ENCODE data around the gene OR52I1. TPM values are rescaled to one million over a fixed set of nuclear protein-coding genes. Genes with fewer than 3 reads are reported as not detected.

The OR52I1 gene
- total RNA-seq, 1 experiment from 2014 or later, result not detected

- peaks cover 3% of the 10 kb centered on the region; the same call in 1 of the 2 replicates for H3K27me3 ChIP-seq (ENCODE audit: control insufficient read depth, insufficient read depth, low read length)
- CTCF ChIA-PET, result interaction anchor here (0.6 to 1.5 kb wide), 2 partner anchors 19 to 364 kb away, joined by 3 to 4 read pairs; no protein-coding TSS in a partner anchor
- no peak overlapping the region for H3K4me3 ChIP-seq (ENCODE audit: low read depth in 2 of 2, low read length in 2 of 2)
- no TSS peak for BruUV-seq (replicated peaks)
- POLR2A ChIA-PET, result no interaction called here
- no peak overlapping the region for H3K27ac ChIP-seq (ENCODE audit: low read length)
- intact Hi-C loops (cut with micrococcal nuclease; ENCODE audit: unreplicated experiment), result no loop called here
- no peaks in the 10 kb centered on the region for H3K36me3 ChIP-seq (ENCODE audit: control insufficient read depth, insufficient read depth, low read length)
- H3K4me1 ChIP-seq (ENCODE audit: control insufficient read depth, insufficient read depth, low read length), result no peaks in the 10 kb centered on the region
- DNase-seq (ENCODE audit: low read depth, low spot score) (no peak), ATAC-seq (peak; percentile 42; the same call in 1 of the 2 replicates)
- in situ Hi-C loops (cut with HindIII; ENCODE audit: low pct_unique_long_range_greater_than_20kb, low sequenced_read_pairs), result no loop called here
- TF ChIP-seq SIN3A (IDR thresholded peaks at IDR 0.05; ENCODE audit: borderline replicate concordance, insufficient read depth, low read depth, low read length), result no peak
- no peak for TF ChIP-seq TCF7L2 (IDR thresholded peaks at IDR 0.05; ENCODE audit: low read depth, low read length)
- peak; percentile 71 for TF ChIP-seq CTCF (IDR thresholded peaks at IDR 0.05)
- no peak for TF ChIP-seq REST (IDR thresholded peaks at IDR 0.05; ENCODE audit: insufficient read depth in 1 of 2, low read depth in 2 of 2, low read length in 1 of 2)
- no peaks in the 10 kb centered on the region for H3K9me3 ChIP-seq (ENCODE audit: control insufficient read depth, insufficient read depth, low read depth, low read length)
Measured at GRCh38 chr11:4551346-4551979, 42.4 kb upstream of the OR52I1 start.

DNA sequence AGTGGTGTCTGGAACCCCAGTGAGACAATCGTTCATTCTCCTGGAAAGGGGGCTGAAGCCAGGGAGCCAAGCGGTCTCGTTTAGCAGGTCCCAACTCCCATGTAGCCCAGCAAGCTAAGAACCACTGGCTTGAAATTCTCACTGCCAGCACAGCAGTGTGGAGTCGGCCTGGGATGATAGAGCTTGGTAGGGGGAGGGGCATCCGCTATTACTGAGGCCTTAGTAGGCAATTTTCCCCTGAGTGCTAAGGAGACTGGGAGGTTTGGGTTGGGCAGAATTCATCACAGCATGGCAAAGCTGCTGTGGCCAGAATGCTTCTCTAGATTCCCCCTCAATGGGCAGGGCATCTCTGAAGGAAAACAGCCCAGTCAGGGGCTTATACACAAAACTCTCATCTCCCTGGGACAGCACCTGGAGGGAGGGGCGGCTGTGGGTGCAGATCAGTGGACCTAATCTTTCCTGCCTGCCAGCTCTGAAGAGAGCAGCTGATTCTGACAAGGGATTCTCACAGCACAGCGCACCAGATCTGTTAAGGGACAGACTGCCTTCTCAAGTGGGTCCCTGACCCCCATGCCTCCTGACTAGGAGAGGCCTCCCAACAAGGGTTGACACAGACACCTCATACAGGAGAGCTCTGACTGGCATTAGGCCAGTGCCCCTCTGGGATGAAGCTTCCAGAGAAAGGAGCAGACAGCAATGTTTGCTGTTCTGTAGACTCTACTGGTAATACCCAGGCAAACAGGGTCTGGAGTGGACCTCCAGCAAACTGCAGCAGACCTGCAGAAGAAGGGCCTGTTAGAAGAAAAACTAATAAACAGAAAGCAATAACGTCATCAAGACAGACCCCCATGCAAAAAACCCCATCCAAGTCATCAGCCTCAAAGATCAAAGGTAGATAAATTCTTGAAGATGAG is 34.1 kb upstream of the OR52I1 start:
- ChIA-PET POLR2A (no interaction called here), CTCF (no interaction called here)
- in situ Hi-C loops (cut with HindIII; ENCODE audit: low pct_unique_long_range_greater_than_20kb, low sequenced_read_pairs), result no loop called here
- H3K4me3 ChIP-seq (ENCODE audit: low read depth in 2 of 2, low read length in 2 of 2), result no peak overlapping the region
- intact Hi-C loops (cut with micrococcal nuclease; ENCODE audit: unreplicated experiment), result no loop called here
- no peaks in the 10 kb centered on the region for H3K36me3 ChIP-seq (ENCODE audit: control insufficient read depth, insufficient read depth, low read length)
- no peak for ATAC-seq
- TF ChIP-seq REST (IDR thresholded peaks at IDR 0.05; ENCODE audit: insufficient read depth in 1 of 2, low read depth in 2 of 2, low read length in 1 of 2) (no peak), TCF7L2 (IDR thresholded peaks at IDR 0.05; ENCODE audit: low read depth, low read length) (no peak), CTCF (IDR thresholded peaks at IDR 0.05) (no peak), SIN3A (IDR thresholded peaks at IDR 0.05; ENCODE audit: borderline replicate concordance, insufficient read depth, low read depth, low read length) (no peak), POLR2AphosphoS5 (IDR thresholded peaks at IDR 0.05; ENCODE audit: low read depth, low read length) (no peak)
- BruUV-seq (replicated peaks), result no TSS peak
- H3K4me1 ChIP-seq (ENCODE audit: control insufficient read depth, insufficient read depth, low read length), result no peaks in the 10 kb centered on the region
- H3K9me3 ChIP-seq (ENCODE audit: control insufficient read depth, insufficient read depth, low read depth, low read length), result no peaks in the 10 kb centered on the region
- DNase-seq (ENCODE audit: low read depth, low spot score), result no peak
- H3K27me3 ChIP-seq (ENCODE audit: control insufficient read depth, insufficient read depth, low read length), result peaks cover 6% of the 10 kb centered on the region; the same call in 1 of the 2 replicates
- H3K27ac ChIP-seq (ENCODE audit: low read length), result no peak overlapping the region

All from Panc1 (cell line).